Stomach (tissue), 9 donors: ENCODE measurements around the gene CRHR1. TPM values are rescaled to one million over a fixed set of nuclear protein-coding genes. Genes with fewer than 3 reads are reported as not detected.

Source experiments
- DNase-seq, 2 donors: peaks; one replicate each; pipeline versions ENCODE4 v3.0.0 to v3.0.0-alpha.2; 2013 to 2019
- H3K27ac ChIP-seq, 5 donors: fragments of 200-600 bp in 4 of 5; sonication (generic) in 4 of 5; one replicate each; pipeline ENCODE4 v1.5.1; 2013 to 2019; ENCODE audit warnings: mild to moderate bottlenecking in 1 of 5, moderate library complexity in 1 of 5
- H3K27me3 ChIP-seq, 3 donors: fragments of 200-600 bp; sonication (generic); one replicate each; pipeline ENCODE4 v1.5.1; 2017 to 2019; ENCODE audit warnings: mixed run types in 1 of 3
- H3K36me3 ChIP-seq, 4 donors: fragments of 200-600 bp; sonication (generic); 1 replicate in 3 of 4; 2 replicates in 1 of 4; pipeline ENCODE4 v1.5.1; 2016 to 2019
- H3K4me1 ChIP-seq, 4 donors: fragments of 200-600 bp; sonication (generic); one replicate each; pipeline ENCODE4 v1.5.1; 2016 to 2019
- H3K4me3 ChIP-seq, 4 donors: fragments of 200-600 bp; sonication (generic) in 3 of 4; one replicate each; pipeline ENCODE4 v1.5.1; 2016 to 2019; ENCODE audit warnings: mild to moderate bottlenecking in 1 of 4
- H3K9me3 ChIP-seq, 4 donors: fragments of 200-600 bp; sonication (generic); one replicate each; pipeline ENCODE4 v1.5.1; 2016 to 2019
- EP300 ChIP-seq: sonication (generic); formaldehyde crosslinking; IDR thresholded peaks from one replicate; pipeline ENCODE4 v1.6.1; 2017; ENCODE audit warnings: antibody characterized with exemption
- POLR2A ChIP-seq, 4 donors: fragments of 450-650 bp; IDR thresholded peaks; one replicate each; pipeline ENCODE4 v1.6.1; 2016; ENCODE audit warnings: antibody characterized with exemption in 4 of 4, control low read depth in 2 of 4, mild to moderate bottlenecking in 1 of 4, moderate library complexity in 1 of 4
- POLR2AphosphoS5 ChIP-seq, 3 donors: sonication (generic); formaldehyde crosslinking; IDR thresholded peaks; one replicate each; pipeline ENCODE4 v1.6.1; 2016; ENCODE audit warnings: antibody characterized with exemption in 3 of 3
- WGBS, 5 donors: extraction: QIAGEN DNeasy Blood & Tissue Kit in 3 of 5; methylation state at CpG; one replicate each; pipeline versions ENCODE4 v1.1.5 to v1.1.7; 2013 to 2018; 5-methylcytosine and 5-hydroxymethylcytosine counted together
- intact Hi-C: fragments of 100-400 bp; cut with DNase I; formaldehyde crosslinking; loops from one replicate; pipeline ENCODE4 v1.15.1; 2023; ENCODE audit warnings: low total_unique reads
- polyA plus RNA-seq, 3 donors: library from polyadenylated mRNA; stranded (reverse); fragments of 200-250 nt; gene quantifications; one replicate each; pipeline ENCODE4 v1.2.3, GENCODE V29; 2013
- total RNA-seq, 5 donors: library from RNA; depleted of rRNA; stranded (reverse); fragments of >200 nt; gene quantifications; one replicate each; pipeline versions ENCODE4 v1.1.0 to v1.2.3, GENCODE V29; 2014 to 2016
- TF ChIP-seq, protein P1 (sequence below), 7 experiments: fragments of 450-650 bp in 4 of 7; fragments of 200-600 bp in 3 of 7; sonication (generic) in 3 of 7; IDR thresholded peaks; one replicate each; pipeline ENCODE4 v1.5.1; 2016 to 2019; ENCODE audit warnings: antibody characterized with exemption in 7 of 7, control low read depth in 2 of 7, mild to moderate bottlenecking in 1 of 7
- donor health status: healthy with polysubstance abuse.
- donor health status: Bipolar disorder and iron deficiency.
- donor health status: healthy.

The CRHR1 gene
- total and polyA plus RNA-seq, 8 donors, result not detected

GRCh38 chr17:45761957-45762565 lies 22.1 kb upstream of the CRHR1 start:
- Histone ChIP-seq H3K4me1 (no peaks in the 10 kb centered on the region), H3K27me3 (peaks cover 0 to 63% (median 35%) of the 10 kb centered on the region in 3 donors), H3K9me3 (no peaks in the 10 kb centered on the region), H3K4me3 (no peak overlapping the region), H3K36me3 (no peaks in the 10 kb centered on the region), H3K27ac (no peak overlapping the region)
- DNase-seq, result no peak
- WGBS, 5 donors, result 57 to 67% (median 63%) methylated on average over 4 of the region's 4 CpGs
- intact Hi-C loops, result no loop called here
- TF ChIP-seq, protein P1, sequence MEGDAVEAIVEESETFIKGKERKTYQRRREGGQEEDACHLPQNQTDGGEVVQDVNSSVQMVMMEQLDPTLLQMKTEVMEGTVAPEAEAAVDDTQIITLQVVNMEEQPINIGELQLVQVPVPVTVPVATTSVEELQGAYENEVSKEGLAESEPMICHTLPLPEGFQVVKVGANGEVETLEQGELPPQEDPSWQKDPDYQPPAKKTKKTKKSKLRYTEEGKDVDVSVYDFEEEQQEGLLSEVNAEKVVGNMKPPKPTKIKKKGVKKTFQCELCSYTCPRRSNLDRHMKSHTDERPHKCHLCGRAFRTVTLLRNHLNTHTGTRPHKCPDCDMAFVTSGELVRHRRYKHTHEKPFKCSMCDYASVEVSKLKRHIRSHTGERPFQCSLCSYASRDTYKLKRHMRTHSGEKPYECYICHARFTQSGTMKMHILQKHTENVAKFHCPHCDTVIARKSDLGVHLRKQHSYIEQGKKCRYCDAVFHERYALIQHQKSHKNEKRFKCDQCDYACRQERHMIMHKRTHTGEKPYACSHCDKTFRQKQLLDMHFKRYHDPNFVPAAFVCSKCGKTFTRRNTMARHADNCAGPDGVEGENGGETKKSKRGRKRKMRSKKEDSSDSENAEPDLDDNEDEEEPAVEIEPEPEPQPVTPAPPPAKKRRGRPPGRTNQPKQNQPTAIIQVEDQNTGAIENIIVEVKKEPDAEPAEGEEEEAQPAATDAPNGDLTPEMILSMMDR (IDR thresholded peaks at IDR 0.05), result no peak
- TF ChIP-seq EP300 (no peak), POLR2AphosphoS5 (IDR thresholded peaks at IDR 0.05) (no peak), POLR2A (IDR thresholded peaks at IDR 0.05) (no peak)

- intact Hi-C loops, result no loop called here
- Histone ChIP-seq H3K4me3 (no peak overlapping the region), H3K4me1 (no peaks in the 10 kb centered on the region), H3K36me3 (no peaks in the 10 kb centered on the region), H3K9me3 (no peaks in the 10 kb centered on the region), H3K27ac (no peak overlapping the region), H3K27me3 (peaks cover 0 to 63% (median 32%) of the 10 kb centered on the region in 3 donors)
- no peak for DNase-seq
- WGBS, 5 donors, result 39 to 51% (median 43%) methylated on average over 7 of the region's 7 CpGs
- TF ChIP-seq EP300 (no peak), POLR2AphosphoS5 (IDR thresholded peaks at IDR 0.05) (no peak), POLR2A (IDR thresholded peaks at IDR 0.05) (no peak)
- TF ChIP-seq, protein P1 (IDR thresholded peaks at IDR 0.05), result no peak
Measured at GRCh38 chr17:45763182-45763581, 20.9 kb upstream of the CRHR1 start.

- no peaks in the 10 kb centered on the region for H3K4me1 ChIP-seq
- peaks cover 0 to 73% (median 43%) of the 10 kb centered on the region in 3 donors for H3K27me3 ChIP-seq
- no peak overlapping the region for H3K27ac ChIP-seq
- no peak for TF ChIP-seq POLR2AphosphoS5 (IDR thresholded peaks at IDR 0.05)
- TF ChIP-seq EP300, result no peak
- TF ChIP-seq, protein P1 (IDR thresholded peaks at IDR 0.05), result no peak
- TF ChIP-seq POLR2A (IDR thresholded peaks at IDR 0.05), result no peak
- no peak for DNase-seq
- H3K36me3 ChIP-seq, result no peaks in the 10 kb centered on the region
- no peaks in the 10 kb centered on the region for H3K9me3 ChIP-seq
- intact Hi-C loops, result no loop called here
- no peak overlapping the region for H3K4me3 ChIP-seq
Measured at GRCh38 chr17:45764479-45764878, 19.6 kb upstream of the CRHR1 start.

- Histone ChIP-seq H3K27me3 (peaks cover 0 to 93% (median 52%) of the 10 kb centered on the region in 3 donors), H3K4me1 (no peaks in the 10 kb centered on the region), H3K4me3 (no peak overlapping the region), H3K36me3 (no peaks in the 10 kb centered on the region), H3K27ac (no peak overlapping the region), H3K9me3 (peaks cover 0 to under 1% (median 0%) of the 10 kb centered on the region in 4 donors)
- no peak for DNase-seq
- no peak for TF ChIP-seq POLR2A (IDR thresholded peaks at IDR 0.05)
- no peak for TF ChIP-seq EP300
- TF ChIP-seq POLR2AphosphoS5 (IDR thresholded peaks at IDR 0.05), result no peak
- TF ChIP-seq, protein P1 (IDR thresholded peaks at IDR 0.05), result no peak
- intact Hi-C loops, result no loop called here
- 36 to 53% (median 43%) methylated on average over 4 of the region's 4 CpGs for WGBS, 5 donors
Measured at GRCh38 chr17:45768000-45768399, 16.1 kb upstream of the CRHR1 start.
